Kidney glomerular epithelial cell (primary cell): ENCODE data around the gene ARSG.
A peak's percentile ranks its signal among the peaks of the same experiment; 100 is the strongest.
"Not testable (repeated sequence)": the region's sequence is repeated elsewhere in the genome, so short reads cannot be mapped to it uniquely, and the experiment has no call there.

Experiments
- DNase-seq: peaks from one replicate; lab custom pipeline; 2025; lab: John Stamatoyannopoulos, UW

Gene ARSG

GRCh38 chr17:68290955-68291835 is at the start of gene ARSG, which contains the start of gene SLC16A6:
ARSG (plus strand) TSS chr17:68291495; CDS start chr17:68307494, 15,999 bp downstream.
SLC16A6 (minus strand) TSS chr17:68291127; CDS start chr17:68278320, 12,807 bp downstream.
- DNase-seq: peak; percentile 39

DNA sequence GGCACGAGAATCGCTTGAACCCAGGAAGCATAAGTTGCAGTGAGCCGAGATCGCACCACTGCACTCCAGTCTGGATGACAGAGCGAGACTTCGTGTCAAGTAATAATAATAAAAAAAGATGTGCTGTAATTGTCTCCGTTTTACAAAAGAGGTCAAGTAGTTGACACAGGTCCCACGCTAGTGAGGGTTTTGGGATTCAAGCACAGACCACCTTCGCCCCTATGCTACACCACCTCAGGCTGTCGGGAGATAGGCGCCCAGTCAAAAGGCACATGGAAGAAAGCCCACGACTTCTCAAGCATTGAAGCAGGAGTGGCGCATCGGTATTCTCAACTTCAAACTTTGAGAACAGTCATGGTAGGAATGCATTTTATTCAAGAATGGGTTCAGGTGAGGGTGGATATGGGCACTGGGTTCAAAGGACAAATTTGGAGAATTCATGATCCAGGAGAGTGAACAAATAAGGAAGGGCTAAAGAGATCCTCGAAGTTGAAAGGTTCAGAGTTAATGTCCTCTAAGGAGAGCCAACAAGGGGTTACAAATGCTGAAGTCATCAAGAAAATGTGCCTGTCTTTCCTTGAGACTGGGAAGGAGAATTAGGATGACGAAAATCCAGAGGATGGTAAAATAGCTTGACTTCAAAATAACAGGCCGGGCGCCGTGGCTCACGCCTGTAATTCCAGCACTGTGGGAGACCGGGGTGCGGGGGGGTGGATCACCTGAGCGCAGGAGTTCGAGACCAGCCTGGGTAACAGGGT is 44.8 kb upstream of the ARSG start:
- DNase-seq: no peak

GRCh38 chr17:68247445-68248198 is 43.7 kb upstream of the ARSG start, which contains the start of gene AMZ2:
AMZ2 (plus strand) TSS chr17:68248043; CDS start chr17:68250188, 2,145 bp downstream.
- DNase-seq: peak; percentile 87

- no peak for DNase-seq
Measured at GRCh38 chr17:68248199-68248825, 43.0 kb upstream of the ARSG start.

- DNase-seq: no peak
Measured at GRCh38 chr17:68248891-68249290, 42.4 kb upstream of the ARSG start.

GRCh38 chr17:68249354-68249765 is 41.9 kb upstream of the ARSG start:
- no peak for DNase-seq

DNA sequence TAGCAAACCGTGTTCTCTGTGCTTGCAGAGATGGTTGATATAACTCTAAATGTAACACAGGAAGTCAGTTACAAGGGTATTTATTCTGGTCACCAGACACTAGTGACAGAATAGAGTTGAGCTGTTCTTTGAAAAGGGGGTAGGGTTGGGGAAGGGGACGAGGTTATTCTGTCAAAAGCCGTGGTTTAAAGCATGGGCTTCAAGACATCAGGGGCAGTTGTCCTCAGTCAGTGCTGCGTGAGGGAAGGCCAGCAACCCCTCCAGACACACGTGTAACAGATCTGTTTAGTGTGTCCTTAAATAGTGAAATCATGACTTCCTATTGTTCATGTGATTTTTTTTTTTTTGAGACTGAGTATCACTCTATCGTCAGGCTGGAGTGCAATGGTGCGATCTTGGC is 37.9 kb upstream of the ARSG start:
- DNase-seq: not testable (repeated sequence)

GRCh38 chr17:68255151-68255550 is 36.1 kb upstream of the ARSG start:
- DNase-seq: no peak

- no peak for DNase-seq
Measured at GRCh38 chr17:68255731-68256538, 35.4 kb upstream of the ARSG start.

- DNase-seq: not testable (repeated sequence)
Measured at GRCh38 chr17:68256701-68257100, 34.6 kb upstream of the ARSG start.

DNA sequence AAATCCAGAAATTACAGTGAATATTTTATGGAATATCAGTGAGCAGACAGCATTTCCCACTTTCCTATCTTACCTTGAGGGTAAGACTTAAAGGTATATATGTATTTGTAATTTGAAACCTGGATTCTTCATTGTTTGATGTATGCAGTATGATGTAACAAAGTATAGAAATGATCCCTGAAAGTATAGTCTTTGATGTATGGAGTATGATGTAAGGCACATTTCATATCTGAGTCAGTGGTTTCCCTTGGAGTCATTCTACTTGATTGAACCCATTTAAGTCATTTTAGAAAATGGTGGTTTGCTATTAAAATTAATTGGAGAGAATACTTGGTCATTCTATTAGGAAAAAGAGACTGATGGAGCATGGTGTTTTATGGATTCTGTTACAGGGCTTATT is 33.4 kb upstream of the ARSG start:
- no peak for DNase-seq

DNA sequence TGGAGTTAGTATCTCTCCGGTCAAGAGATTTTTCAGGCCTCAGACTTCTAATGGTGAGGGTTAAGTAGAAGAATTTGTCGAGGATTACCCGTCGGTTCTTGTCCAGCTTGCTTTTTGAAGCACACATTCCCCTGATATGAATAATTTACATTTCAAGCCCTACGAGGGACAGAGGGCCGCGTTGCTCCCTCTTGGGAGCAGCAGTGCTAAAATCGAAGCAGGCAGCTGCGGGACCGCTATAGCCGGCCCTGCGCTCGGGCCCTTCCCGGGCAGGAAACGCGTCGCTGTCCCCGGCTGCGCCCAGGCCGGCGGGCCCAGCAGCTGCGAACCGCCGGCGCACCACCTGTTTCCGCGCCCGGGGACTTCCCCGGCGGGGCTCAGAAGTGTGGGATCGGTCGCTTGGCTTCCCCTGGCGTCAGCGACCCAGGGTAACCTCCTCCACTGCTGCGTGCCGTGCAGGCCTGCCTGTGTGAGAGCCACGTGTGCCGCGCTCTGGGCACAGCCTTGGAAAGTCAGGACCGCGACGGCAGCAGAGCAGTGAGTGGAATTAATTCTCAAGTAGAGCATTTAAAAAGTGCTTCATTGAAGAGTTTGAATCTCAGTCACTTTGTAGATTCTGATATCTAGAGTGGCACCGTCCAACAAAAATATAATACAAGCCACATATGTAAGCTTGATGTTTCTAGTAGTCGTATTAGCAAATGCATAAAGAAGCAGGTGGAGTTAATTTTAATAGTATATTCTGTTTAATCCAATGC is 32.2 kb upstream of the ARSG start:
- DNase-seq: not testable (repeated sequence)

GRCh38 chr17:68259648-68259951 is 31.7 kb upstream of the ARSG start:
- DNase-seq: not testable (repeated sequence)

DNA sequence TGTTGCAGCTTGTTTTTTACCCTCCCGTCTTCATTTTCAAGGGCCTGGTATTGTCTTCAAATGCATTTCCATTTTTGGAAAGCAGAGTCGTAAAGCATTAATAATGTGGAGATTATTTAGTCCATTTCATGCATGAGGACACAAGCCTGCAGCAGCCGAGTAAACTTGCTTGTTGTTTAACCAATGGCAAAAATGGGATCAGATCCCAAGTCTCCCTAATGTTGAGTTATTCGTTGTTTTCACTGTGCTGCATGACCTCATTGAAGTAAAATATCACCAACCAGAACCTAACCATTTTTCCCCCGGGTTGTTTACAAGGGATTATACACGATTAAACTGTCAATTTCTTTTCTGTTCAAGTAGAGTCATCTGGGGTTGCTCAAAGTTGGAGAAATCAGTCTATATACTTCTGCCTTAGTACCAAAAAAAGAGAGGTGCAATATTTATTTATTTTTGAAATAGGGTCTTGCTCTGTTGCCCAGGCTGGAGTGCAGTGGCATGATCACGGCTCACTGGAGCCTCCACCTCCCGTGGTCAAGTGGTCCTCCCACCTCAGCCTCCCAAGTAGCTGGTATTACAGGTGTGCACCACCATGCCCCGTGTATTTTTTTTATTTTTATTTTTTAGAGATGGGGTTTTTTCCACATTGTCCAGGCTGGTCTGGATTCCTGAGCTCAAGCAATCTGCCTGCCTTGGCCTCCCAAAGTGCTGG is 31.1 kb upstream of the ARSG start:
- DNase-seq: no peak

GRCh38 chr17:68262467-68262866 is 28.8 kb upstream of the ARSG start:
- not testable (repeated sequence) for DNase-seq

DNA sequence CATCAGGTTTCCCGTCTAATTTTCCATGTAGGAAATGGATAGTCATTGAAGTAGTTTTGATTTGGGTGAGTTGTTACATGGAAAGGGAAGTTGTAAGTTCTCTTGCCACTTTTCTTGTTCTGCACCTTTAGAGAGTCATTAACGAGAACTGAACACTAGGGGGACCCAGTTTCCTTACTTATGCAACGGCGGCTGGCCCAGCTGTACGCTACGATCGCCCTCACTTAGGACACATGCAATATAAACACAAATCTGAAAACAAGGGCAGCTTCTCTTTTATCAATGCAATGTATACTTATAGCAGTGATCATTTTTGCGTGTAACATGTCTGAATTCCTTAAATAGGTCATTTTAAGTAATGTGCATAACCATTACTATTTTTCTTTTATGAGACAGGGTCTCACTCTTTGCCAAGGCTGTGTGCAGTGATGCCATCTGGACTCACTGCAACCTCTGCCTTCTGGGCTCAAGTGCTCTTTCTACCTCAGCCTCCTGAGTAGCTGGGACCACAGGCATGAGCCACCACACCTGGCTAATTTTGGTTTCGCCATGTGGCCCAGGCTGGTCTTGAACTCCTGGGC is 28.1 kb upstream of the ARSG start:
- peak; percentile 15 for DNase-seq

GRCh38 chr17:68265833-68266232 is 25.5 kb upstream of the ARSG start:
- not testable (repeated sequence) for DNase-seq

DNA sequence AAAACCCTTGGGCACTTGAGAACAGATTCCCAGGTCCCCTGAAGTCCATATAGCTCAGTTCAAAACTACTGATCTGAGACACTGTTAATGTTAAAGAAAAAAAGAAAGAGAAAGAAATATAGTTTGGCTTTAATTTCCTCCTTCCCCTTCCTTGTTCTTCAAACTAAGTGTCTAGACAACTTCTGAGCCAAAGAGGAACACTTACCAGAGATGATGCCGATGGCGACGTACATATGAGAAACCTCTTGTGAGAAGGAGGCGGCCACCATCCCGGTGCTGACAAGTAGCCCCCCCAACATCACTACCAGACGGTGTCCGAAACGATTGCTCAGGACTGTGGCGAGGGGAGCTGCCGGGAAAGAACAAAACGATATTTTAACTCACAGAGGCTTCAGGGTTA is 17.6 kb upstream of the ARSG start:
- no peak for DNase-seq

DNA sequence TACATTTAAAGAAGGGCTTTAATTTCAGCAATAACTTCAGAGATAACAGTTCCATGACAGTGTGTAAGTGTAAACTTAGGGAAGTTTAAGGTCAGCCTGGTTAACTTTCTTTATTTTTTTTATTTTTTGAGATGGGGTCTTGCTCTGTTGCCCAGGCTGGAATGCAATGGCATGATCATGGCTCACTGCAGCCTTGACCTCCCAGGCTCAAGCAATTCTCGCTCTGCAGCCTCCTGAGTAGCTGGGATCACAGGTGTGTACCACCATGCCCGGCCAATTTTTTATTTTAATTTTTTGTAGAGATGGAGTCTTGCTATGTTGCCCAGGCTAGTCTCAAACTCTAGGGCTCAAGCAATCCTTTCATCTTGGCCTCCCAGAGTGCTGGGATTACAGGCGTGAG is 15.0 kb upstream of the ARSG start:
- DNase-seq: not testable (repeated sequence)
